DND-41 (cell line): ENCODE data around the gene MYRIP.

Source experiments
- EZH2 ChIP-seq: IDR thresholded peaks from 3 replicates; pipeline ENCODE4 v1.6.1; 2012; ENCODE audit warnings: borderline replicate concordance, low read depth, mild to moderate bottlenecking, moderate library complexity, low read length, inconsistent platforms; ENCODE audit not compliant: severe bottlenecking
- TF ChIP-seq, protein P1 (sequence below): IDR thresholded peaks from 2 replicates; pipeline ENCODE4 v1.5.1; 2012; ENCODE audit warnings: borderline replicate concordance, low read length, moderate library complexity, mild to moderate bottlenecking; ENCODE audit not compliant: poor library complexity, severe bottlenecking; ENCODE audit errors: extremely low read depth

GRCh38 chr3:39809995-39810595 lies 686 bp downstream of the MYRIP start:
- TF ChIP-seq, protein P1, sequence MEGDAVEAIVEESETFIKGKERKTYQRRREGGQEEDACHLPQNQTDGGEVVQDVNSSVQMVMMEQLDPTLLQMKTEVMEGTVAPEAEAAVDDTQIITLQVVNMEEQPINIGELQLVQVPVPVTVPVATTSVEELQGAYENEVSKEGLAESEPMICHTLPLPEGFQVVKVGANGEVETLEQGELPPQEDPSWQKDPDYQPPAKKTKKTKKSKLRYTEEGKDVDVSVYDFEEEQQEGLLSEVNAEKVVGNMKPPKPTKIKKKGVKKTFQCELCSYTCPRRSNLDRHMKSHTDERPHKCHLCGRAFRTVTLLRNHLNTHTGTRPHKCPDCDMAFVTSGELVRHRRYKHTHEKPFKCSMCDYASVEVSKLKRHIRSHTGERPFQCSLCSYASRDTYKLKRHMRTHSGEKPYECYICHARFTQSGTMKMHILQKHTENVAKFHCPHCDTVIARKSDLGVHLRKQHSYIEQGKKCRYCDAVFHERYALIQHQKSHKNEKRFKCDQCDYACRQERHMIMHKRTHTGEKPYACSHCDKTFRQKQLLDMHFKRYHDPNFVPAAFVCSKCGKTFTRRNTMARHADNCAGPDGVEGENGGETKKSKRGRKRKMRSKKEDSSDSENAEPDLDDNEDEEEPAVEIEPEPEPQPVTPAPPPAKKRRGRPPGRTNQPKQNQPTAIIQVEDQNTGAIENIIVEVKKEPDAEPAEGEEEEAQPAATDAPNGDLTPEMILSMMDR = no peak
- TF ChIP-seq EZH2 = no peak
